NCI-H748 treated with DMSO at 0.1 percent for 48 hours (cell line): Measurements from ENCODE around the gene SYT9.
"Not testable (repeated sequence)": the region's sequence is repeated elsewhere in the genome, so short reads cannot be mapped to it uniquely, and the experiment has no call there.

Experiments used
- DNase-seq: peaks from one replicate; lab custom pipeline; 2025; lab: John Stamatoyannopoulos, UW

The SYT9 gene

DNA sequence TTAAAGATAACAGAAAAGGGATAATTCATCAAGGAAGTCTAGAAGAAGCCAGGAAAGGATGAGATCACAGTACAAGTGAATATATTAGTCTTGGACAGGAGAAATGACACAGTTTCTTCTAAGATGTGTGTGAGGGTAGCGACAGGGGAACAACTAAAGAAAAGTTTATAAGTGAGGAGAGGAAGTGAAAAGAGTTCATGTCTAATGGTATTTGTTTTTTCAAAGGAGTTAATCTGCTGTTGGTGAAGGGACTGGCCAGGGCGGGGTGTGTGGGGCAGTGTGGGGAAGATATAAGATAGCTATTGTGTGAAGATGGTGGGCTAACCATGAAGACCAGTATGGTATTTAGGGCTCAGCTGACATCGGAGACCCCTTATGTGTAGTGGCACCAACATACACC is 254.5 kb downstream of the SYT9 start:
- no peak for DNase-seq

DNA sequence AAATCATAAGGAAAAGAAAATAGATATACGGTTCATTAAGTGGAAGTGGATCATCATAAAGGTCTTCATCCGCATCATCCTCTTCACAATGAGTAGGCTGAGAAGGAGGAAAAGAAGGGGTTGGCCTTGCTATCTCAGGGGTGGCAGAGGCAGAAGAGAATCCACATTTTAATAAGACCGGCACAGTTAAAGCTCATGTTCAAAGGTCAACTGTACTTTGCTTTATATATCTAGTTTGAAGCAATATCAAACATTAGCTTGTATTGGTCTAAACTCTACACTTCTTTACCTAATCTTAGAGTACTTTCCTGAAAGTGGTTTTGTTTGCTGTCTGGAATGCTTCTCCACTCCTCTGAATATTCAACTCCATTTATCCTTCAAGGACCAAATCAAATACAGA is 256.4 kb downstream of the SYT9 start:
- no peak for DNase-seq

DNA sequence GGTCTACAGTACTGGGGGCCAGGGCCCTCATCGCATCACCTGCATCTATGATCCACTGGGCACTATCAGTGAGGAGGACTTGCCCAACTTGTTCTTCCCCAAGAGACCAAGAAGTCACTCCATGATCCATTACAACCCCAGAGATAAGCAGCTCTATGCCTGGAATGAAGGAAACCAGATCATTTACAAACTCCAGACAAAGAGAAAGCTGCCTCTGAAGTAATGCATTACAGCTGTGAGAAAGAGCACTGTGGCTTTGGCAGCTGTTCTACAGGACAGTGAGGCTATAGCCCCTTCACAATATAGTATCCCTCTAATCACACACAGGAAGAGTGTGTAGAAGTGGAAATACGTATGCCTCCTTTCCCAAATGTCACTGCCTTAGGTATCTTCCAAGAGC is 258.3 kb downstream of the SYT9 start:
- DNase-seq = no peak

DNA sequence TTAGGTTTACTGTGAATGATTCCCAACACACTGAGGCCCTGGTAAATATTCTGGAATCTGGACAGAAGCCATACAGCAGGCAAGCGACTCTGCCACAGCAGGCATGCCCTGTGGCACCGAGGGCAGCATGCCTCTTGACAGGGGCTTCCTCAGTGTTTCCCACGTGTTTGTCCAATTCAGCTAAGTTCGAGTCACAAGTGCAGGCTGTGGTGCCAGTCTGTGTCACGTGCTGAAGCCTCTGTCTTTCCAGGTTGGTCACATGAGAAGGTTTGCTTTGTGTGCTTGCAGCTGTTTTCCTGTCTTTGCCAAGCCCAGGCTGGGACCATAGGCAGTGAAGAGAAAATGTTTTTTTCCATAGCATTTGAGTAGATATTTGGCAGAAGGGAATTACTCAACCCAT is 259.7 kb downstream of the SYT9 start:
- no peak for DNase-seq

DNA sequence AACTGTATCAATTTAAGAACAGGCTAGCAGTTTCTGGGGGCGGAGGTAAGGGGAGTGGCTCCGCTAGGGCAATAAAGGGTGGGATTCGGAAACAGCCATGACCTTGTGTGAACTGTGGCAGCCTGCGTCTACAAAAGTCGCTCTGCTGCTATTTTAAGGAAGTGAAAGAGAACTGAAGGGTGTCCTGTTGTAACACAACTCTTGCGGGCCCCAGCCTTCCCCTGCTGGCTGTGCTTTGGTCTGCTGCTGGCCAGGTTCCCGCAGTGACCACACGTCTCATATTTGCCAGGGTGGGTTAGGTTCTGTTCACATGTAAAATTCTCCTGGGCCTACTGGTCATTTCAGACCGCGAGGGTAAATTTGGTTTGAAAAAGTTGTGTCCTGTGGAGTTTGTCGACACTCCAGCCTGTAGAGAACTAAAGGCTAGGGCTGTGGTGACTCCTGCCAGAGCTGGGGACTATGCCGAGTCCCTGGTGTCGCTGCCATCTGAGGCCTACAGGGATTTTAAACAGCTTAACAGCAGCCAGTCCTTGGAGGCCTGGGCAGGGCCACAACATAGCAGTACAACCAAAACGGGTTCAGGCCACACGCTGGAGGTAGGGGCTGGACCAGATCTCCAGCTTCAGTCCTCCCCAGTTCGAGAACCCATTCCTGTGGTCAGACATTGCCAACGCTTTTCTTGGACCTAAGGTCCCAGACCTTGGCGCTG is 261.0 kb downstream of the SYT9 start:
- no peak for DNase-seq

DNA sequence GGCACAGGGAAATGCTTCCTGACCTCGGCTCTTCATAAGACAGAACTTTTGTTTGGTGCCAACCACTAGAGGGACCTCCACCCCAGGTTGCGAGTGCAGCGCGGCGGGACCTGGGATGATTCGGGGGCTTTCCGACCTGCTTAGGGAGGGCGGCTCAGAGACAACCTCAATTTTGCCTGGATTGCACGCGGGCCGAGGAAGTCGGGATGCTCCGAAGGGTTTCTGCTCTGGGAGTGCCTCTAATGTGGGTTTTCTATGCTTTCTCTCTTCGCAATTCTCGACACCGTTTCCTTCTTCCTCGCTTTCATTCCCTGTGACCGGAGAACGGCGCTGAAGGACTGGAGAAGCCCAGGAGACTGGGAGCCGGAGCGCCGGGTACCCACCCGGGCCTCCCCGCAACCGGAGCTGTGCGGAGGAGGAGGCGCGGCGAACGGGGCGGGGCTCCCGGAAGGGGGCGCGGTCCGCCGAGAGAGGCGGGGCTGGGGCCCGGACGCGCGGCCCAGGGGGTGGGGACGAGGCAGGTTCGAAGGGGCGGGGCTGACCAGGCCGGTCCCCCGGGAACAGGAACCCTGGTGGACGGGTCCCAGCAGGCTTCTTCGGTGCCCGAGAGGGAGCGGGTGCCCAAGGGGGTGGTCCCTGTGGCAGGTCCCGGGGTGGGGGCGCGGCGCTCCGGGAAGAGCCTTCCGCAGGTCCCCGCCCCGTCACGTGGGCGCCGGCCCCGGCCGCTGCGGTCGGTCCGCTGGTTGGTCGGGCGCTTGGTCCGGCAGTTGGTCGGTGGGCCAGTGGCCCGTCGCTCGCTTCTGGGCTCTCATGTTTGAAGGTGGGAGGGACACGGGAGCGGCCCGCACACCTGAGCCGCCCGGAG is 261.8 kb downstream of the SYT9 start, which contains the start of gene PPFIBP2:
TSS of gene PPFIBP2 (plus strand) at position 766 of the 865 bp plus-strand sequence. CDS start 35,477 bp downstream, outside the sequence.
- peak; percentile 16 for DNase-seq

DNA sequence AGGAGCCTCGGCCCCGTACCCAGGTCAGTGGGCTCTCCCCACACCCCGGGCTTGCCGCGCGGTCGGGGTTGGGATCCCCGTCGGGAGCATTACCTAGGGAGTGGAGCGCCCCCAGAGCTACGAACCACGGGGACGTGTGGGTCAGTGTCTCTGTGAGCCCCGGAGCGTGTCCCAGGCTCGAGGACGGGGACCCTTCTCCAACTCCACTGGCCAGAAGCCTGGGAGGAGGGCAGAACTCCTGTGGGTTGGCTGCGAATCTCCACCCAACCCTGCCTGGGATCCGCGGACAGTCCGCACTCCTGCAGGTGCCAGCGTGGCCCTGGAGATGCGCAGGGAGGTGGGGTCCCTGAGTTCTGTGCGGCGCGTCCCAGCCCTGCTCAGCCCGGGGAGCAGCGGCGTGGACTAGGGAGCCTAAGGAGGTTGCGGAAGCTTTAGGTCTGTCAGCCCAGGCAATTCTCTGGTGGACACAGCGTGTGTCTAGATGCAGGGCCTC is 262.4 kb downstream of the SYT9 start:
- no peak for DNase-seq

DNA sequence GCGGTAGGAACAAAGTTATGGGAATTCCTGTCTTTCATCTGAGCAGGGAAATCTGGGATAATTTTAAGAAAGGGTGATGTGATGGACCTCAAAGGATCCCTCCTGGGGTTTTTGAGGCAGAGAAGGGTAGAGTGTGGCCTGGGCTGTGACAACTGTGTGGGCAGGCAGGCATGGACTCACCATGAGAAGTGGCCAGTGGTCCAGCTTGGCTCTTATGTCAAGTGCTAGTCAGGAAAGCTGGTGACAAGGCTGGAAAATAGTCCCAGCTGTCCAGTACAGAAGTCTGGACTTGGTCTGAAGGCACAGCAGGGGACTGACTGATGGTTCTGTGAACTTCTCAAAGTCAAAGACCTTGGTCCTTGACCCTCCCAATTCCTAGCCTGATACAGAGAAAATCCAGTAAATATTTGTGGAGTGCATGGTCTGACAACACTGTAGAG is 263.8 kb downstream of the SYT9 start:
- DNase-seq = no peak

DNA sequence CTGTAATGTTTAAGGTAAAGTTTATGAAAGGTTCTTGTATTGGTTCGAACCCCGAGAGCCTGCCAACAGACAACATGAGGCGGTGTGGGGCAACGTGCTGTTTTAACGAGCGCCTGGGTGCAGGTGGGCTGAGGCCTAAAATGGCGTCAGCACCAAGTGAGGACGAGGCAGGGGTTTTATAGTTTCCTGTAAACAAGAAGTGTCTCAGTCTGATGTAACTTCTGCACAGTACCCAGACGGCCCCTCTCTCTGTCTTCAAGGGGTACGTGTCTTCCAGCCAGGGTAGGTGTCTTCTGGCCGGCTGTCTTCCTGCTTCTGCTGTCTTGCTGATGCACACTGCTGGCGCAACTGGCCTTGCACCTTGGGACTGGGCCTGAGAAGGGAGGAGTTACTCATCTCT is 264.8 kb downstream of the SYT9 start:
- no peak for DNase-seq

DNA sequence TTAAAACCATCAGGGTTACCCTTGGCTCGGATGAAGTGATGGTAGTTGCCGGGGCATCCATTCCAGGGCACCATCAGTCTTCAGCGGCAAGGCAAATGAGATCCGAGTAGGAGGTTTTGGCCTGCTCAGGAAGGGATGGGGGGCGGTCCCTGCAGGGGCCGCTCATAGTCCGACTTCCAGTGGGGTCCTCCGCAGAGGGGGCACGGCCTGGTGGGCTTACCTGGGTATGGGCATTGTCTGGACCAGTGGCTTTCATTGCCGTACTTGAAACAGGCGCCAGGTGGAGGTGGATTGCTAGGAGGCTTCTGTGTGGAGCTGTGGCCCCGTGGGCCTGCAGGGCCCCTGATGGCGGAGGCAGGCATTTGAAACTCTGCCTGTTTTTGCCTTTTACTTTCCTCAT is 266.0 kb downstream of the SYT9 start:
- DNase-seq = not testable (repeated sequence)
